Muscle of back (tissue), 11 donors: Measurements from ENCODE around the gene DIS3L. TPM values are rescaled to one million over a fixed set of nuclear protein-coding genes. Genes with fewer than 3 reads are reported as not detected.
"Not testable (repeated sequence)": the region's sequence is repeated elsewhere in the genome, so short reads cannot be mapped to it uniquely, and the experiment has no call there.

Experiments
- DNase-seq, 3 donors: peaks; one replicate each; pipeline versions ENCODE4 v3.0.0 to v3.0.0-alpha.2; 2013
- polyA plus RNA-seq, 10 donors: library from polyadenylated mRNA; unstranded; fragments of 120-200 nt; gene quantifications; one replicate each; pipeline ENCODE4 v1.2.1, GENCODE V29; 2013; ENCODE audit not compliant: insufficient read length in 10 of 10

DIS3L gene
- polyA plus RNA-seq, 10 donors = 21.8 to 40.7 (median 31.3) TPM

DNA sequence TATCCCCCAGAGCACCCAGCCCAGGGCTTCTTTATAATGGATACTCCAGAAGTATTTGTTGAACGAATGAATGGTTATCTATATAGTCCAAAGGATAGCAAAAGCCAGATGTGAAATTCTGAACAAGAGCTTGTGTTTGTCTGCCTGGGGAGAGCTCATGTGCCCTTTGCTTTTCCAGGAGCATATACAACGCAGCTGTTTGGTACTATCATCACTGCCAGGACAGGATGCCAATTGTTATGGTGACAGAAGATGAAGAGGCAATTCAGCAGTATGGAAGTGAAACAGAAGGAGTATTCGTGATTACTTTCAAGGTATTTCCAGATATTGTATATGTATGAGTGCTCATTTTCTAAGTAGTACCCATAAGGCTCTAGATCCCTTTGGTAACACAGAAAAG lies 15.2 kb downstream of the DIS3L start:
- peak in 1 of 3 donors; percentile 27 for DNase-seq

GRCh38 chr15:66309828-66310227 lies 16.5 kb downstream of the DIS3L start:
- no peak for DNase-seq

GRCh38 chr15:66310786-66311185 lies 17.4 kb downstream of the DIS3L start:
- DNase-seq = no peak

- DNase-seq = no peak
Measured at GRCh38 chr15:66312144-66312543, 18.8 kb downstream of the DIS3L start.

- no peak for DNase-seq
Measured at GRCh38 chr15:66323312-66323928, 30.1 kb downstream of the DIS3L start.

- no peak for DNase-seq
Measured at GRCh38 chr15:66326051-66326450, 32.7 kb downstream of the DIS3L start.

DNA sequence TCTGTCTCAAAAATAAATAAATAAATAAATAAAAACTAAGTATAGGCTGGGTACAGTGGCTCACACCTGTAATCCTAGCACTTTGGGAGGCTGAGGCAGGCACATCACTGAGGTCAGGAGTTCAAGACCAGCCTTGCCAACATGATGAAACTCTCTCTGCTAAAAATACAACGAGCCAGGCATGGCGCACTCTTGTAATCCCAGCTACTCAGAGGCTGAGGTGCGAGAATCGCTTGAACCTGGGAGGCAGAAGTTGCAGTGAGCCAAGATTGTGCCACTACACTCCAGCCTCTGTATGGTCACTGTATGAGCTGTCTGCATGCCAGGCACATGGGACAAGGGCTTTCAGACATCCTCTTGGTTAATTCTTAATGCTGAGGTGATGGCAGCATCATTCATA lies 34.4 kb downstream of the DIS3L start:
- no peak for DNase-seq

- DNase-seq = no peak
Measured at GRCh38 chr15:66328771-66329170, 35.4 kb downstream of the DIS3L start.

DNA sequence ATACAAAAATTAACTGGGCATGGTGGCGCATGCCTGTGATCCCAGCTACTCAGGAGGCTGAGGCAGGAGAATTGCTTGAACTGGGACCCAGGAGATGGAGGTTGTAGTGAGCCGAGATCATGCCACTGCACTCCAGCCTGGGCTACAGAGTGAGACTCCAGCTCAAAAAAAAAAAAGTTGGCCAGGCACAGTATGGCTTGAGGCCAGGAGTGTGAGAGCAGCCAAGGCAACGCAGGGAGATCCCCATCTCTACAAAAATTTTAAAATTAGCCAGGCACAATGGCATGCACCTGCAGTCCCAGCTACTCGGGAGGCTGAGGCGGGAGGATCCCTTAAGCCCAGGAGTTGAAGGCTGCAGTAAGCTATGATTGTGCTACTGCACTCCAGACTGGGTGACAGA lies 55.2 kb downstream of the DIS3L start:
- not testable (repeated sequence) for DNase-seq

GRCh38 chr15:66356077-66356358 lies 62.6 kb downstream of the DIS3L start:
- peak in 1 of 3 donors; percentile 8 for DNase-seq

GRCh38 chr15:66356359-66357236 lies 63.2 kb downstream of the DIS3L start, which contains the start of gene TIPIN:
TIPIN (minus strand) TSS chr15:66356685; CDS start chr15:66352947, 3,738 bp downstream.
- DNase-seq = peak; percentile 95 to 98 (median 97)

DNA sequence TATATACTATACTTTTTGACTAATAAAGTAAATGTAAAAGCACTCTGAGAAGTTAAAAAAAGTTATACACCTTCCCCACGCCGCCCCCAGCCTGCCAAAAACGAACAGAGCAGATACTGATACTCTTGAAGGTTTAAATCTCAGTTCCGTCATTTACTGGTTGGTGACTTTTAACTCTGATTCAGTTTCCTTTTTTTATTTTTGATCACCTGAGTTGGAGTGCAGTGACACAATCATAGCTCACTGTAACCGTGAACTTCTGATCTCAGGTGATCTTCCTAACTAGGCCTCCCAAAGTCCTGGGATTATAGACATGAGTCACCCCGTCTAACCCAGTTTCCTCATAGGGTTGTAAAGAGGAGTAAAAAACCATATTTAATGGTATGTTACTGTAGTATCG lies 66.4 kb downstream of the DIS3L start:
- DNase-seq = no peak

- DNase-seq = not testable (repeated sequence)
Measured at GRCh38 chr15:66361745-66362460, 68.5 kb downstream of the DIS3L start.

GRCh38 chr15:66362776-66363175 lies 69.4 kb downstream of the DIS3L start:
- no peak for DNase-seq

DNA sequence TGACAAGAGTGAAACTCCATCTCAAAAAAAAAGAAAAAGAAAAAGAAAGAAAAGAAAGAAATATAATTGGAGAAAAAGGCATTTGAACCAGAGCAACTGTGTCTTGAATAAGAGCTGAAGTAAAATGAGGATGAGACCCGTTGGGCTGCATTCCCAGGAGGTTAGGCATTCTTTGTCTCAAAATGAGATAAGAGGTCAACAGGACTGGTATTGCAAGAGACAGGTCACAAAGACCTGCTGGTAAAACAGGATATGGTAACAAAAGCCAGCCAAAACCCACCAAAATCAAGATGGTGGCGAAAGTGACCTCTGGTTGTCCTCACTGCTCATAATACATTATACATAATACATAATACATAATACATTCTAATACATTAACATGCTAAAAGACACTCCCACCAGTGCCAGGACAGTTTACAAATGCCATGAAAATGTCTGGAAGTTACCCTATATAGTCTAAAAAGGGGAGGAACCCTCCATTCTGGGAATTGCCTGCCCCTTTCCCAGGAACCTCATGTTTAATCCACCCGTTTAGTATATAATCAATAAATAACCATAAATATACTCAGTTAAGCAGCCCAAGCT lies 71.7 kb downstream of the DIS3L start:
- no peak for DNase-seq

GRCh38 chr15:66369773-66370651 lies 76.6 kb downstream of the DIS3L start:
- DNase-seq = peak; percentile 19 to 76 (median 42)

GRCh38 chr15:66374179-66374578 lies 80.8 kb downstream of the DIS3L start:
- DNase-seq = no peak

DNA sequence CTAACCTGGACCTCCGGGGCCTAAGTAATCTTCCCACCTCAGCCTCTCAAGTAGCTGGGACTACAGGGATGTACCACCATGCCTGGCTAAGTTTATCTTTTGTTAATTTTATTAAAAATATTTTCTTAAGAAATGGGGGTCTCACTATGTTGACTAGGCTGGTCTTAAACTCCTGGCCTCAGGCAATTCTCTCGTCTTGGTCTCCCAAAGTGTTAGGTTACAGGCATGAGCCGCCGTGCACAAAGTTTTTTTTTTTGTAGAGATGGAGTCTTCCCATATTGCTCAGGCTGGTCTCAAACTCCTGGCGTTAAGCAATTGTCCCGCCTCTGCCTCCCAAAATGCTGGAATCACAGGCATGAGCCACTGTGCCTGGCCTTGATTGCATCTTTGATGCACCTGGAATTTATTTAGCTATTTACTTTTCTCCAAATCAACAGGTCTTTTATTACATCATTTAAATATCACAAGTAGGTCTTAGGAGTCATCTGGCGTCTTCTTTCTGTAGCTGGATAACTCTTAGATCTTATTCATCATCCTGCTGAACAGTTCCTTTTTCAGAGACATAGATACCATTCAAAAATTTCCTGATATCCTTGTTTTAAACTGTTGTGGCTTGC lies 85.6 kb downstream of the DIS3L start:
- DNase-seq = no peak

GRCh38 chr15:66381376-66381775 lies 88.0 kb downstream of the DIS3L start:
- DNase-seq = not testable (repeated sequence)
